ENCODE results near the gene PDPK1.
"Not testable (repeated sequence)": the region's sequence is repeated elsewhere in the genome, so short reads cannot be mapped to it uniquely, and the experiment has no call there.

The PDPK1 gene

GRCh38 chr16:2596747-2597559 is 59.1 kb downstream of the PDPK1 start:
- DNase-seq (ENCODE audit: low spot score), result no peak
- no peak for TF ChIP-seq CTCF (IDR thresholded peaks at IDR 0.05; ENCODE audit: borderline replicate concordance, control extremely low read depth, extremely low read depth, insufficient read depth, missing control alignments)
- in situ Hi-C loops (cut with MboI; ENCODE audit: low sequenced_read_pairs, unreplicated experiment), result no loop called here

- in situ Hi-C loops (cut with MboI; ENCODE audit: low sequenced_read_pairs, unreplicated experiment), result no loop called here
- DNase-seq (ENCODE audit: low spot score), result no peak
- no peak for TF ChIP-seq CTCF (IDR thresholded peaks at IDR 0.05; ENCODE audit: borderline replicate concordance, control extremely low read depth, extremely low read depth, insufficient read depth, missing control alignments)
Measured at GRCh38 chr16:2597560-2597902, 59.7 kb downstream of the PDPK1 start.

- in situ Hi-C loops (cut with MboI; ENCODE audit: low sequenced_read_pairs, unreplicated experiment), result no loop called here
- DNase-seq (ENCODE audit: low spot score), result no peak
- no peak for TF ChIP-seq CTCF (IDR thresholded peaks at IDR 0.05; ENCODE audit: borderline replicate concordance, control extremely low read depth, extremely low read depth, insufficient read depth, missing control alignments)
Measured at GRCh38 chr16:2598133-2598641, 60.4 kb downstream of the PDPK1 start.

- DNase-seq (ENCODE audit: low spot score), result no peak
- no peak for TF ChIP-seq CTCF (IDR thresholded peaks at IDR 0.05; ENCODE audit: borderline replicate concordance, control extremely low read depth, extremely low read depth, insufficient read depth, missing control alignments)
- in situ Hi-C loops (cut with MboI; ENCODE audit: low sequenced_read_pairs, unreplicated experiment), result no loop called here
Measured at GRCh38 chr16:2598723-2599122, 60.9 kb downstream of the PDPK1 start.

- in situ Hi-C loops (cut with MboI; ENCODE audit: low sequenced_read_pairs, unreplicated experiment); DNase-seq (ENCODE audit: low spot score): not testable (repeated sequence)
Measured at GRCh38 chr16:2599165-2599564, 61.3 kb downstream of the PDPK1 start.

- DNase-seq (ENCODE audit: low spot score); in situ Hi-C loops (cut with MboI; ENCODE audit: low sequenced_read_pairs, unreplicated experiment): not testable (repeated sequence)
Measured at GRCh38 chr16:2599785-2600184, 62.0 kb downstream of the PDPK1 start.

GRCh38 chr16:2601301-2602025 is 63.6 kb downstream of the PDPK1 start:
- in situ Hi-C loops (cut with MboI; ENCODE audit: low sequenced_read_pairs, unreplicated experiment); DNase-seq (ENCODE audit: low spot score): not testable (repeated sequence)

GRCh38 chr16:2602175-2602574 is 64.4 kb downstream of the PDPK1 start:
- in situ Hi-C loops (cut with MboI; ENCODE audit: low sequenced_read_pairs, unreplicated experiment); DNase-seq (ENCODE audit: low spot score): not testable (repeated sequence)

All from GM13976 (cell line).